AG04450 (cell line): ENCODE data around the gene MED27. TPM values are rescaled to one million over a fixed set of nuclear protein-coding genes. Genes with fewer than 3 reads are reported as not detected.

ENCODE experiments used
- CTCF ChIA-PET: fragments of 300-600, 350-600 bp; formaldehyde crosslinking; extraction: SDS; loops from one replicate; lab custom pipeline; 2022; ENCODE audit warnings: antibody characterized with exemption, inconsistent platforms; lab: Charles Lee
- POLR2A ChIA-PET: fragments of 350-600 bp; formaldehyde crosslinking; extraction: SDS; loops from one replicate; lab custom pipeline; 2021; ENCODE audit warnings: antibody characterized with exemption, inconsistent platforms; lab: Yijun Ruan, JAX
- DNase-seq: peaks from one replicate; pipeline ENCODE4 v3.0.0-alpha.2; 2011; ENCODE audit warnings: low read depth, low spot score
- H3K27ac ChIP-seq: one replicate; pipeline ENCODE4 v1.5.1; 2012; ENCODE audit warnings: low read depth, low read length, control low read depth
- H3K27me3 ChIP-seq: one replicate; pipeline ENCODE4 v1.6.0; 2012; ENCODE audit warnings: low read length; ENCODE audit not compliant: control insufficient read depth, insufficient read depth
- H3K4me3 ChIP-seq: 2 replicates; pipeline ENCODE4 v1.5.1; 2011; ENCODE audit warnings: mild to moderate bottlenecking, low read depth, low read length, control low read depth
- H3K9me3 ChIP-seq: 2 replicates; pipeline ENCODE4 v1.5.1; 2012; ENCODE audit warnings: low read length; ENCODE audit not compliant: control insufficient read depth, insufficient read depth
- polyA plus RNA-seq: library from polyadenylated mRNA; depleted of rRNA; stranded (reverse); fragments of >200 nt; gene quantifications from 2 replicates; pipeline ENCODE4 v1.2.3, GENCODE V29; 2011
- TF ChIP-seq, protein P1 (sequence below): IDR thresholded peaks from 2 replicates; pipeline ENCODE4 v1.5.1; 2011; ENCODE audit warnings: low read depth, low read length, control low read depth, inconsistent platforms

The MED27 gene
- polyA plus RNA-seq, 1 experiment: 36.6 TPM

DNA sequence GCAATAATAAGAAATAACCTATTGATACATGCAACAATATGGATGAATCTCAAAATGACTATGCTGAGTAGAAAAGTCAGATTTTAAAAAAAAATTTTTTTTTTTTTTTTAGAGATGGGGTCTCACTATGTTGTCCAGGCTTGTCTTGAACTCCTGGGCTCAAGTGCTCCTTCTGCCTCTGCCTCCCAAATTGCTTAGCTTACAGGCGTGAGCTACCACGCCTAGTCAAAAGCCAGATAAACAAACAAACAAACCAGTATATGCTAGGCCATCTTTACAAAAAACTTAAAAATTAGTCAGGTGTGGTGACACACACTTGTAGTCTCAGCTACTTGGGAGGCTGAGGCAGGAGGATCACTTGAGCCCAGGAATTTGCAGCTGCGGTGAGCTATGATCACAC, 79.0 kb downstream of the MED27 start:
- TF ChIP-seq, protein P1, sequence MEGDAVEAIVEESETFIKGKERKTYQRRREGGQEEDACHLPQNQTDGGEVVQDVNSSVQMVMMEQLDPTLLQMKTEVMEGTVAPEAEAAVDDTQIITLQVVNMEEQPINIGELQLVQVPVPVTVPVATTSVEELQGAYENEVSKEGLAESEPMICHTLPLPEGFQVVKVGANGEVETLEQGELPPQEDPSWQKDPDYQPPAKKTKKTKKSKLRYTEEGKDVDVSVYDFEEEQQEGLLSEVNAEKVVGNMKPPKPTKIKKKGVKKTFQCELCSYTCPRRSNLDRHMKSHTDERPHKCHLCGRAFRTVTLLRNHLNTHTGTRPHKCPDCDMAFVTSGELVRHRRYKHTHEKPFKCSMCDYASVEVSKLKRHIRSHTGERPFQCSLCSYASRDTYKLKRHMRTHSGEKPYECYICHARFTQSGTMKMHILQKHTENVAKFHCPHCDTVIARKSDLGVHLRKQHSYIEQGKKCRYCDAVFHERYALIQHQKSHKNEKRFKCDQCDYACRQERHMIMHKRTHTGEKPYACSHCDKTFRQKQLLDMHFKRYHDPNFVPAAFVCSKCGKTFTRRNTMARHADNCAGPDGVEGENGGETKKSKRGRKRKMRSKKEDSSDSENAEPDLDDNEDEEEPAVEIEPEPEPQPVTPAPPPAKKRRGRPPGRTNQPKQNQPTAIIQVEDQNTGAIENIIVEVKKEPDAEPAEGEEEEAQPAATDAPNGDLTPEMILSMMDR: no peak
- Histone ChIP-seq H3K27ac (no peak overlapping the region), H3K9me3 (peaks cover 7% of the 10 kb centered on the region), H3K27me3 (no peaks in the 10 kb centered on the region), H3K4me3 (no peak overlapping the region)
- ChIA-PET POLR2A (no interaction called here), CTCF (interaction anchor here (0.7 kb wide), 1 partner anchor 21 kb away, joined by 4 read pairs; no protein-coding TSS in a partner anchor)
- DNase-seq: no peak

DNA sequence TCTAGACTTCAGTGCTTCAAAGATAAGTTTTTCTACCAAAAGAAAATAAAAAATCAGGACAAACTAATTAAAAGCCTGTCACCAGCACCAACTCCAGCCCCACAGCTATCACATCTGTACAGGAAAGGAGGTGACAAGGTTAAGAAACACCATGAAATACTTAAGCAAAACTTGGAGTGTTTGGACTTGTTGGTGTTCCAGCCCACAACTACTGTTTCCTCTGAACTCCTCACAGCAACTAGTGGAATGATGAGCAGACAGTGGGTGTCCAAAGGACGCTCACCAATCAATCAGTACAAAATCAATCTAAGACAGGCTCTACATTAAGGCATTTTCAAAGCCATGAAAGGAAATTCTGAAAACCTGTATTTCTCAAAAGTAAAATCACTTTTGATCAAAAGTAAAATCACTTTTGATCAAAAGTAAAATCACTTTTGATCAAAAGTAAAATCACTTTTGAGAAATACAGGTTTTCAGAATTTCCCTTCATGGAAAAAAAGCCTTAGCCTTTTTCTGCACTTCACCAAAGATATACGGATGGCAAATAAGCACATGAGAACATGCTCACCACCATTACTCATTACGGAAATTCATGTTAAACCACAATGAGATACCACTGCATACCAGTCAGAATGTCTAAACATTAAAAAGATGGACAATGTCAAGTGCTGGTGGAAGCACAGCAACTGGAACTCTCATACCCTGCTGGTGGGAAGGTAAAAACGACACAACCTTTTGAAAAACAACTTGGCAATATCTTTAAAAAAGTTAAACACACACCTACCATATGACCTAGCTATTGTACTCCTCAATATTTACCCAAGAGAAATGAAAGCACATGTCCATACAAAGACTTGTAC, 79.7 kb downstream of the MED27 start:
- TF ChIP-seq, protein P1: peak; percentile 41; the same call in 1 of the 2 replicates
- no peak overlapping the region for H3K4me3 ChIP-seq
- H3K27me3 ChIP-seq: no peaks in the 10 kb centered on the region
- peak; percentile 45 for DNase-seq
- H3K9me3 ChIP-seq: peaks cover 9% of the 10 kb centered on the region
- ChIA-PET CTCF (no interaction called here), POLR2A (no interaction called here)
- H3K27ac ChIP-seq: peak overlapping the region; percentile 63

DNA sequence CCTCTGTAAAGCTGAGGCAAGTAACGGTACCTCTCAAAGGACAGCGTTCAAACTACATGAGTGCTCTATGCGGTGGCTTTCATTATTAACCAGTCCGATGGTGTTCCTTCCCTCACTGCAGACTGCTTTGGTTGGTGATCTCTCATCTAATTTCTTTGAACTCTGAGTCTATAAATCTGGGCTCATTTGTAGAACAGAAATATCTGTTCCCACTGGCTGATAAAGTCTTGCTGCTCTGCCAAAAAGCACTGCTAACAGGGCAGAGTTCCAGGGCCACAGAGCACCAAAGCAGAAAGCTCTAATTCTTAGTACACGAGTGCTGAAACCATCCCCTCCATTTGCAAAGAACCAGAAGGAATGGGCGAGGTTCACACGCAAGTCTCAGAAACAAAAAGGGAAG, 81.9 kb downstream of the MED27 start:
- Histone ChIP-seq H3K4me3 (no peak overlapping the region), H3K9me3 (peaks cover 12% of the 10 kb centered on the region), H3K27ac (no peak overlapping the region), H3K27me3 (no peaks in the 10 kb centered on the region)
- POLR2A ChIA-PET: interaction anchor here (0.7 kb wide), 1 partner anchor 27 kb away, joined by 6 read pairs; no protein-coding TSS in a partner anchor
- DNase-seq: no peak
- TF ChIP-seq, protein P1: no peak
- CTCF ChIA-PET: interaction anchor here (1.1 kb wide), 1 partner anchor 172 kb away, joined by 3 read pairs; no protein-coding TSS in a partner anchor

DNA sequence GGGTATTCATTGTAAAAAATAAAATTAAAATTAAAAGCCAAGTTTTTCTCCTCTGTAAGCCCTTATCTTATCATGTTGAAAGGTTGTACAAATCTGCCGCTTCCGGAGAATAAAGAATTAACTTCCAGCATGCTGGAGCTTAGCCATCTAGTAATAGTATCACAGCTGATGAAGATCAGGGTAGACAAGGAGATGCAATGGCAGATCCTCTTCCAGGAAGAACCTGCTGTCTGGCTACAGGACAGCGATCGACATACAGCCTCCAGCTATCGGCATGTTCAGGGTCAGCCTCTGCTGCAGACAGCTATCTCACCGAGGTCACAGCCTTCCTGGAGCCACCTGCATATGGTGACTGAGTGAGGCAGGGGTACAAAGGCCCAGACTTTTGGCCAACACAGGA, 82.6 kb downstream of the MED27 start:
- Histone ChIP-seq H3K27ac (no peak overlapping the region), H3K27me3 (no peaks in the 10 kb centered on the region), H3K9me3 (peaks cover 12% of the 10 kb centered on the region), H3K4me3 (no peak overlapping the region)
- POLR2A ChIA-PET: no interaction called here
- TF ChIP-seq, protein P1: no peak
- DNase-seq: no peak
- CTCF ChIA-PET: no interaction called here

DNA sequence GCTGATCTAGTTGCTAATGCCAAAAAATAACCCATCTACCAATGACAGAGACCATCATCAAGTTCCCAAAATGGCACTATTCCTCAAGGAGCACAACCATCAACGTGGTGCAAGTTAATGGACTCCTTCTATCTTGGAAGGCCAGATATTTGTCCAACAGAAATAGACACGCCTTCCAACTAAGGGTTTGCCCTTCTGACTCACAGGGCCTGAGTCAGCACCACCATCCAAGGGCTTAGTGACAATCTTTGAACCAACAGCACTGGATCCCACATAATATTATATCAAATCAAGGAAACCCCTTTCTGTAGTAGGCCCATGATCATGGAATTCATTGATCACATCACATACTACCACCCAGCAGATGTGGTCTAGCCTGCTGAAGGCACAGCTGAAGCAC, 84.3 kb downstream of the MED27 start:
- TF ChIP-seq, protein P1: no peak
- Histone ChIP-seq H3K4me3 (no peak overlapping the region), H3K27me3 (no peaks in the 10 kb centered on the region), H3K27ac (no peak overlapping the region), H3K9me3 (peaks cover 5% of the 10 kb centered on the region; the same call in 1 of the 2 replicates)
- ChIA-PET CTCF (no interaction called here), POLR2A (no interaction called here)
- DNase-seq: no peak
